ENCODE data around the gene LRP1-AS. TPM values are rescaled to one million over a fixed set of nuclear protein-coding genes. Genes with fewer than 3 reads are reported as not detected.

The LRP1-AS gene
- total RNA-seq, 1 donor from 2014 or later, result not detected

DNA sequence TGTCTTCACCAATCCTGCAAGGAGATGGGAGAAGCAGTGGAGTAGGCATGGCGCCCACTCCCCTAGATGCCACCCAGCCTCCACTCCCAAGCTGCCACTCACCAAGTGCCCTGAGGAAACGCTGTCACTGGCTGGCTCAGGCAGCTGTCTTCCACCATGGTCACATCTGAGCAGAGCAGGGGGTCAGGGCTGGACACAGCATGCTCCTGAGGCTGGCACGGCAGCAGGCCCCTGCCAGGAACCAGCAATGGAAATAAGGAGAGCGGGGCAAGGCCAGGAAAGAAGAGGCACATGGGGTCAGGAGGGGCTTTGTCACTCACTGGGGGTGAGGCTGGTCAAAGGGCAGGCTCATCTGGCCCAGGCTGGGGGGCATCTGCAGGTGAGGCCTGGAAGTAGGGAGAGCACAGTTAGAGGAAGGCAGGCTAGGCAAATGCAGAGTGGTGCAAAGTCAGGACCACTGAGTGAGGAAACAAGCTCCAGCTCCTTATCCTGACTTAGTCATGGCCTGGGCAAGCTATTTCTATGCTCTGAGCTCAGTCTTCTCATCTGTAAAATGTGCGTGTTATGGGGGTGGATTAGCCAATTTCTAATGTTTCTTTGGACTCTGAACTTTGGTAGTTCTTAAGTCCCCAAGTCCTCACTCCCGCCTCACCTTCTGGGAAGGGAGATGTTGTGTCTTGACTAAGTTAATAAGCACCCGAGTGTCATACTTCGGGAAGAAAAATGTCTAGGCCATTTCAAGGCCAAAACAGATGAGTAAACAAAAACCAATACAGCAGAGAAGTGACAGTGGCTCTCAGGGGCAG, 50.5 kb downstream of the LRP1-AS start:
- no peak for DNase-seq

GRCh38 chr12:57096099-57096572, 51.3 kb downstream of the LRP1-AS start:
- no peak for DNase-seq

DNA sequence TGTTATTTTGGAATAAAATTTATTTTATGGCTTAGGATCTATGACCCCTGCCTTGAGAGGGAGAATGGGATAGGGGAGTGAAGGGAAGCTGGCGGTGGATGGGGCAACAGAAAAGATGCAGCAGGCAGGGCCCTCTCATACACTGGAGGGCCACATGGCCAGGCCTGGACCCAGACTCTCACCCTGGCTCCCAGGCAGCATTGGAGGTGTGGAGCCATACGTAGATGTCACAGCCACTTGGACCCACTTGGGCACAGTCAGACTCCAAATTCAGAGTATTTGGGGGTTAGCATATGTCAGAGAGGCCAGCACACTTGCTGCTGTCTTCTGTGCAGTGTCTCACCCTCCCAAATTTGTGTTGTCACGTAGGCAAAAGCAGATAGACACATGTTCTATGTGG, 52.0 kb downstream of the LRP1-AS start:
- DNase-seq, result no peak

Other genes starting within 250 kb of the LRP1-AS start
- gene SDR9C7, start 213.2 kb downstream of the LRP1-AS start, total RNA-seq, result not detected in 2 replicates
- 0.17 TPM in 1 of 2 replicates, not detected in the other for gene RDH16, start 190.0 kb downstream of the LRP1-AS start, total RNA-seq
- 11.1 and 11.2 TPM in 2 replicates for gene ZBTB39, start 141.1 kb downstream of the LRP1-AS start, total RNA-seq
- gene TAC3, start 131.1 kb downstream of the LRP1-AS start, total RNA-seq, result not detected in 2 replicates
- not detected in 2 replicates for gene MYO1A, start 97.5 kb downstream of the LRP1-AS start, total RNA-seq
- gene NEMP1, start 68.8 kb downstream of the LRP1-AS start, total RNA-seq, result 7.8 and 10.7 TPM in 2 replicates
- gene NAB2, start 58.5 kb downstream of the LRP1-AS start, total RNA-seq, result 9.6 and 26.9 TPM in 2 replicates
- 39.6 and 40.5 TPM in 2 replicates for gene STAT6, start 36.3 kb downstream of the LRP1-AS start, total RNA-seq
- gene LRP1, start 19.1 kb downstream of the LRP1-AS start, total RNA-seq, result 1.7 and 3.2 TPM in 2 replicates
- 0.51 TPM in 1 of 2 replicates, not detected in the other for gene NXPH4, start 69.2 kb upstream of the LRP1-AS start, total RNA-seq
- 140 and 291 TPM in 2 replicates for gene SHMT2, start 82.1 kb upstream of the LRP1-AS start, total RNA-seq
- gene STAC3, start 103.6 kb upstream of the LRP1-AS start, total RNA-seq, result 0.65 TPM in 1 of 2 replicates, not detected in the other